MCF 10A (cell line): ENCODE measurements around the gene BOD1L1. TPM values are rescaled to one million over a fixed set of nuclear protein-coding genes. Genes with fewer than 3 reads are reported as not detected.

Source experiments
- BruUV-seq: library from RNA; stranded (reverse); fragments of 400-500 nt; replicated peaks from 2 replicates; lab custom pipeline; 2021; lab: Mats Ljungman, UMichigan
- CTCF ChIA-PET: fragments of 300-600 bp; sonication (Branson Sonifier 250); formaldehyde crosslinking; extraction: SDS; loops from one replicate; lab custom pipeline; 2021; ENCODE audit warnings: antibody characterized with exemption, inconsistent platforms; lab: Yijun Ruan, JAX
- POLR2A ChIA-PET: fragments of 300-600, 350-650 bp; sonication (Branson Sonifier 250); formaldehyde crosslinking; extraction: SDS; loops from one replicate; lab custom pipeline; 2020; ENCODE audit warnings: antibody characterized with exemption, inconsistent platforms; lab: Yijun Ruan, JAX
- DNase-seq: peaks from one replicate; pipeline ENCODE4 v3.0.0-alpha.2; 2018; ENCODE audit not compliant: unreplicated experiment
- H3K27ac Mint-ChIP-seq: one replicate; pipeline ENCODE4 v1.8.0; 2022; ENCODE audit warnings: mild to moderate bottlenecking, low read depth, mixed read lengths; ENCODE audit not compliant: unreplicated experiment
- H3K27me3 Mint-ChIP-seq: one replicate; pipeline ENCODE4 v1.8.0; 2022; ENCODE audit warnings: mixed read lengths; ENCODE audit not compliant: insufficient read depth, unreplicated experiment
- H3K36me3 Mint-ChIP-seq: one replicate; pipeline ENCODE4 v1.8.0; 2022; ENCODE audit warnings: mild to moderate bottlenecking, moderate library complexity, mixed read lengths; ENCODE audit not compliant: insufficient read depth, unreplicated experiment
- H3K4me1 Mint-ChIP-seq: one replicate; pipeline ENCODE4 v1.8.0; 2022; ENCODE audit warnings: mixed read lengths; ENCODE audit not compliant: insufficient read depth, unreplicated experiment
- H3K4me3 Mint-ChIP-seq: one replicate; pipeline ENCODE4 v1.8.0; 2022; ENCODE audit warnings: mild to moderate bottlenecking, moderate library complexity, mixed read lengths; ENCODE audit not compliant: unreplicated experiment
- H3K9me3 Mint-ChIP-seq: one replicate; pipeline ENCODE4 v1.8.0; 2022; ENCODE audit warnings: mixed read lengths; ENCODE audit not compliant: unreplicated experiment
- intact Hi-C: fragments of 100-400 bp; cut with micrococcal nuclease; formaldehyde crosslinking; loops from 2 replicates; pipeline ENCODE4 v1.14.1; 2022
- total RNA-seq: library from RNA; stranded (reverse); gene quantifications from 2 replicates; pipeline ENCODE4 v1.2.3, GENCODE V29; 2022
- TF ChIP-seq, protein P1 (sequence below): fragments of 200-600 bp; IDR thresholded peaks from one replicate; pipeline ENCODE4 v1.8.0; 2022; ENCODE audit warnings: antibody characterized with exemption, mild to moderate bottlenecking; ENCODE audit not compliant: unreplicated experiment

BOD1L1 gene
- total RNA-seq, 1 experiment from 2014 or later, result 46.8 TPM

DNA sequence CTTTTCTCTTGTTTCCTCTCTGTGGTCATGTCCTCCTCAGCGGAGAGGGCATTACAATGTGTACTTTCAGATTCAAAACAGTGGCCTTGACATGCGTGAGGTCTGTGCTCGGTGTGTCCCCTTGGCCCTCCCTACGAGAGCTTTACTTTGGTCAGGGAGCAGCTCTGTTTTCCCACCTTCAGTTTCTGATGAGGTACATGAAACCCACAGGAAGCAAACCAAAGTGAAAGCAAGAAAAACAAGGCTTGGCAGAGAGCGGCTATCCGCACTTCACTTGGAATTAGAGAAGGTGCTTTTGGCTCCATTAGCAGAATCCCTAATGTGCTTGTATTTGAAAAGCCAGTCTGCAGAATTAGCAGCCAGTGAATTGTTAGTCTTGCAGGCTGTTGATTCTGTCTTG lies 19.5 kb upstream of the BOD1L1 start:
- Mint-ChIP-seq H3K27me3 (no peaks in the 10 kb centered on the region), H3K9me3 (no peaks in the 10 kb centered on the region), H3K4me3 (no peak overlapping the region), H3K4me1 (peaks cover 13% of the 10 kb centered on the region), H3K27ac (no peak overlapping the region), H3K36me3 (no peaks in the 10 kb centered on the region)
- TF ChIP-seq, protein P1, sequence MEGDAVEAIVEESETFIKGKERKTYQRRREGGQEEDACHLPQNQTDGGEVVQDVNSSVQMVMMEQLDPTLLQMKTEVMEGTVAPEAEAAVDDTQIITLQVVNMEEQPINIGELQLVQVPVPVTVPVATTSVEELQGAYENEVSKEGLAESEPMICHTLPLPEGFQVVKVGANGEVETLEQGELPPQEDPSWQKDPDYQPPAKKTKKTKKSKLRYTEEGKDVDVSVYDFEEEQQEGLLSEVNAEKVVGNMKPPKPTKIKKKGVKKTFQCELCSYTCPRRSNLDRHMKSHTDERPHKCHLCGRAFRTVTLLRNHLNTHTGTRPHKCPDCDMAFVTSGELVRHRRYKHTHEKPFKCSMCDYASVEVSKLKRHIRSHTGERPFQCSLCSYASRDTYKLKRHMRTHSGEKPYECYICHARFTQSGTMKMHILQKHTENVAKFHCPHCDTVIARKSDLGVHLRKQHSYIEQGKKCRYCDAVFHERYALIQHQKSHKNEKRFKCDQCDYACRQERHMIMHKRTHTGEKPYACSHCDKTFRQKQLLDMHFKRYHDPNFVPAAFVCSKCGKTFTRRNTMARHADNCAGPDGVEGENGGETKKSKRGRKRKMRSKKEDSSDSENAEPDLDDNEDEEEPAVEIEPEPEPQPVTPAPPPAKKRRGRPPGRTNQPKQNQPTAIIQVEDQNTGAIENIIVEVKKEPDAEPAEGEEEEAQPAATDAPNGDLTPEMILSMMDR, result no peak
- no TSS peak for BruUV-seq
- intact Hi-C loops, result no loop called here
- no peak for DNase-seq
- ChIA-PET POLR2A (no interaction called here), CTCF (interaction anchor here (0.7 to 4.5 kb wide), 2 partner anchors 8 to 1129 kb away, joined by 4 to 34 read pairs; no protein-coding TSS in a partner anchor)

DNA sequence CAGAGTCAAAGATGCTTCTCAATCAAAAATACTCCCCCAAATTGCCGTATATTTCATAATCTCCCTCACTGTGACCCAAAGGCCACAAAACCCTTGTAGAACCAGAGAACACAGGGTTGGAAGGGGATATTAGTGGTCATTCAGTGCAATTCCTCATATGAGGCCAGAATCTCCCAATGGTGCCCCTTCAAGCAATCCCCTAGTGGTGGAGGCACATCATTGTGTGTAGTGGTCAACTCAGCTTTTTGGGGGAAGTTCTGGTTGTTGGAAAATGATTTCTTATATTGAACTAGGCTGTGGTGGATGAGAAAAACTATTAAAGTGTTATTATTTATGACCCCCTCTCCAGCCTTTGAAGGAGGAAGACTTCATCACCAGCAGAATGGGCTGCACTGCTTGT lies 17.6 kb upstream of the BOD1L1 start:
- CTCF ChIA-PET, result interaction anchor here (0.6 to 4.5 kb wide), 2 partner anchors 10 to 254 kb away, joined by 3 to 34 read pairs; no protein-coding TSS in a partner anchor
- no peak for DNase-seq
- no peak overlapping the region for H3K4me3 Mint-ChIP-seq
- no peak overlapping the region for H3K27ac Mint-ChIP-seq
- H3K27me3 Mint-ChIP-seq, result no peaks in the 10 kb centered on the region
- POLR2A ChIA-PET, result interaction anchor here (1.1 kb wide), 1 partner anchor 60 kb away, joined by 3 read pairs; no protein-coding TSS in a partner anchor
- TF ChIP-seq, protein P1, result no peak
- intact Hi-C loops, result no loop called here
- H3K4me1 Mint-ChIP-seq, result peaks cover 29% of the 10 kb centered on the region
- no TSS peak for BruUV-seq
- no peaks in the 10 kb centered on the region for H3K9me3 Mint-ChIP-seq
- no peaks in the 10 kb centered on the region for H3K36me3 Mint-ChIP-seq

DNA sequence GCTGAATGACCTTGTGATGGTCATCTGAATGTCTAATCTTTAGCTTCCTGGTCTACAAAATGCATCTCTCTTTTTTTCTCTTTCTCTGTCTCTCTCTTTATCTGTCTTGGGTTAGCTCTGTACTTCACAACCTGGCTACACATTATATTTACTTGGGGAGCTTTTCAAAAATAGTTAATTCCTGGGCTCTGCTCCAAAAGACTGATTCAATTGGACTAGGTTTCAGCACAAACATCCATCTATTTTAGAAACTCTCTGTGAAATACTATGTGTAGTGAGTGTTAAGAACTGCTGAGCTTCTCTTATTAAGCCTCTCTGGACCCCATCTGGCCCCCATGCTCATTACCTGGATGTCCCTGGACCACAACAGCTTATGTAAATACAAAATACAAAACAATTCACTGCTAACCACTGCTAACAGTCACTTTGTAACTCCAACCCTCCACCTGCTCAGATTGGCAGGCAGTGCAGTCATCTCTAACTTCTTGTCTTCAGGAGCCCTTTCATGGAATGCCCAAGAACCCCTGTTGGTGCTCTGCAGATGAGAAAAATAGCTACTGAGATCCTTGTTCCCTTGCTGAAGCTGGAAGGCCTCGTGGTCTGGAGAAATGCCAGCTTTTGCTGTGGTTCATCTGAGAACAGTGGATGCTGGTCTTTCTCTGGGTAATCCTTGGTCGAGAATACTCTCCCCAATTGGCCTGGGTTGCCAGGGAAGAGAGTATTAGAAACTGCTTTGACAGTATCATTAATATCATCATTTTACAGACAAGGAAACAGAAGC lies 14.8 kb upstream of the BOD1L1 start:
- Mint-ChIP-seq H3K4me1 (peaks cover 36% of the 10 kb centered on the region), H3K9me3 (no peaks in the 10 kb centered on the region), H3K36me3 (no peaks in the 10 kb centered on the region), H3K27me3 (no peaks in the 10 kb centered on the region), H3K4me3 (no peak overlapping the region), H3K27ac (peak overlapping the region; percentile 8)
- TF ChIP-seq, protein P1, result no peak
- DNase-seq, result peak; percentile 46
- no TSS peak for BruUV-seq
- POLR2A ChIA-PET, result interaction anchor here (0.6 to 2.4 kb wide), 4 partner anchors 12 to 1359 kb away, joined by 3 to 14 read pairs (median 4); partner anchors contain the start of gene BOD1L1
- CTCF ChIA-PET, result interaction anchor here (0.5 to 4.6 kb wide), 4 partner anchors 13 to 1595 kb away, joined by 3 to 42 read pairs (median 3); no protein-coding TSS in a partner anchor
- intact Hi-C loops, result no loop called here

DNA sequence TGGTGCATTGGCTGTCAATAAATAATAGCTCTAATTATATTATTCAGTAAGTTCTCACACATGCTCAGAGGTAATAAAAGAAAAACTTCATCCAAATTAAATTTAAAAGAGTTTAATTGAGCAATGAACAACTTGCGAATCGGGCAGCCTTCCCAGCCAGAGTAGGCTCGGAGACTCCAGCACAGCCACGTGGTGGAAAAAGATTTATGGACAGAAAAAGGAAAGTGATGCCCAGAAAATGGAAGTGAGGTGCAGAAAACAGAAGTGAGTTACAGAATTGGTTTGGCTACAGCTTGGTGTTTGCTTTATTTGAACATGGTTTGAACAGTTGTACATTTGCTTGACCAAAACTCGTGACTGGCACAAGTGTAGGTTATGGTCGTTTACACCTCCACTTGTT lies 13.6 kb upstream of the BOD1L1 start:
- intact Hi-C loops, result no loop called here
- H3K27me3 Mint-ChIP-seq, result no peaks in the 10 kb centered on the region
- peaks cover 36% of the 10 kb centered on the region for H3K4me1 Mint-ChIP-seq
- ChIA-PET POLR2A (interaction anchor here (2.4 kb wide), 1 partner anchor 13 kb away, joined by 14 read pairs; the partner anchor contains the start of gene BOD1L1), CTCF (interaction anchor here (0.7 to 4.6 kb wide), 2 partner anchors 15 to 29 kb away, joined by 5 to 42 read pairs; no protein-coding TSS in a partner anchor)
- H3K27ac Mint-ChIP-seq, result no peak overlapping the region
- TF ChIP-seq, protein P1, result no peak
- H3K4me3 Mint-ChIP-seq, result no peak overlapping the region
- DNase-seq, result no peak
- no peaks in the 10 kb centered on the region for H3K9me3 Mint-ChIP-seq
- BruUV-seq, result no TSS peak
- H3K36me3 Mint-ChIP-seq, result no peaks in the 10 kb centered on the region
